HG03025 (cell line): ENCODE results near the gene SNX30.
A peak's percentile ranks its signal among the peaks of the same experiment; 100 is the strongest.
"Not testable (repeated sequence)": the region's sequence is repeated elsewhere in the genome, so short reads cannot be mapped to it uniquely, and the experiment has no call there.

Experiments
- ATAC-seq: cut with Tn5 transposase; IDR thresholded peaks from one replicate; pipeline ENCODE4 v1.9.1; 2021; ENCODE audit warnings: mild to moderate bottlenecking, moderate library complexity; ENCODE audit not compliant: unreplicated experiment, low FRiP score

Gene SNX30

GRCh38 chr9:112750016-112750763 lies at the start of gene SNX30:
SNX30 (plus strand) TSS chr9:112750760; CDS start chr9:112751002, 242 bp downstream.
- peak; percentile 76 for ATAC-seq

GRCh38 chr9:112703304-112703703 lies 47.3 kb upstream of the SNX30 start:
- no peak for ATAC-seq

- ATAC-seq, result no peak
Observed at GRCh38 chr9:112705768-112706427, 44.7 kb upstream of the SNX30 start.

- ATAC-seq, result no peak
Observed at GRCh38 chr9:112711050-112711689, 39.4 kb upstream of the SNX30 start.

- ATAC-seq, result no peak
Observed at GRCh38 chr9:112712678-112713077, 37.9 kb upstream of the SNX30 start.

GRCh38 chr9:112717661-112718331 lies 32.8 kb upstream of the SNX30 start, which contains the start of gene INIP:
INIP (minus strand) TSS chr9:112718117; CDS start chr9:112716485, 1,632 bp downstream.
- peak; percentile 94 for ATAC-seq

- ATAC-seq, result no peak
Observed at GRCh38 chr9:112719241-112719691, 31.3 kb upstream of the SNX30 start.

GRCh38 chr9:112719696-112720095 lies 30.9 kb upstream of the SNX30 start:
- ATAC-seq, result no peak

- ATAC-seq, result no peak
Observed at GRCh38 chr9:112720113-112720780, 30.3 kb upstream of the SNX30 start.

- not testable (repeated sequence) for ATAC-seq
Observed at GRCh38 chr9:112722749-112723148, 27.8 kb upstream of the SNX30 start.

- ATAC-seq, result no peak
Observed at GRCh38 chr9:112725961-112726360, 24.6 kb upstream of the SNX30 start.

- no peak for ATAC-seq
Observed at GRCh38 chr9:112726428-112726827, 24.1 kb upstream of the SNX30 start.

- ATAC-seq, result no peak
Observed at GRCh38 chr9:112728401-112728800, 22.2 kb upstream of the SNX30 start.

GRCh38 chr9:112731971-112732370 lies 18.6 kb upstream of the SNX30 start:
- no peak for ATAC-seq

GRCh38 chr9:112734892-112735291 lies 15.7 kb upstream of the SNX30 start:
- ATAC-seq, result no peak

- no peak for ATAC-seq
Observed at GRCh38 chr9:112743216-112743836, 7.2 kb upstream of the SNX30 start.

- no peak for ATAC-seq
Observed at GRCh38 chr9:112744177-112744576, 6.4 kb upstream of the SNX30 start.

GRCh38 chr9:112747094-112747493 lies 3.5 kb upstream of the SNX30 start:
- ATAC-seq, result no peak

- ATAC-seq, result peak; percentile 26
Observed at GRCh38 chr9:112750764-112751055, 150 bp downstream of the SNX30 start.
